GM12873 (cell line): ENCODE results near the gene HIC1.
A peak's percentile ranks its signal among the peaks of the same experiment; 100 is the strongest.

ENCODE experiments used
- CTCF ChIP-seq: IDR thresholded peaks from 2 replicates; pipeline ENCODE4 v1.5.1; 2012; ENCODE audit warnings: low read depth, mild to moderate bottlenecking, moderate library complexity, low read length, control low read depth; ENCODE audit not compliant: insufficient read depth; ENCODE audit errors: missing control alignments

Gene HIC1

GRCh38 chr17:2035541-2036488, 19.1 kb upstream of the HIC1 start:
- no peak for TF ChIP-seq CTCF

GRCh38 chr17:2037155-2037554, 17.7 kb upstream of the HIC1 start:
- no peak for TF ChIP-seq CTCF

GRCh38 chr17:2040219-2040827, 14.6 kb upstream of the HIC1 start:
- TF ChIP-seq CTCF: no peak

GRCh38 chr17:2040942-2041560, 13.9 kb upstream of the HIC1 start:
- no peak for TF ChIP-seq CTCF

GRCh38 chr17:2041561-2042389, 13.1 kb upstream of the HIC1 start, which contains the start of gene OVCA2:
Gene OVCA2, plus strand, starts transcription at chr17:2042022. Its CDS starts 26 bp downstream, at chr17:2042048.
- TF ChIP-seq CTCF: peak; percentile 55

- TF ChIP-seq CTCF: peak; percentile 42
Observed at GRCh38 chr17:2042390-2042847, 12.5 kb upstream of the HIC1 start.
